Cardiac fibroblast (primary cell): ENCODE measurements around the gene MAP1LC3C.

ENCODE experiments used
- DNase-seq, 2 donors: peaks; one replicate each; pipeline versions ENCODE4 v3.0.0 to v3.0.0-alpha.2; 2010; ENCODE audit warnings: low read depth in 2 of 2
- H3K4me3 ChIP-seq, 2 donors: replicated peaks in 1 of 2; 1 replicate in 1 of 2; 2 replicates in 1 of 2; pipeline ENCODE4 v1.5.1; 2011; ENCODE audit warnings: low read depth in 2 of 2, low read length in 2 of 2, mild to moderate bottlenecking in 2 of 2, moderate library complexity in 1 of 2
- CTCF ChIP-seq: IDR thresholded peaks from one replicate; pipeline ENCODE4 v1.5.1; 2011; ENCODE audit warnings: low read depth, mild to moderate bottlenecking, low read length, inconsistent platforms

Gene MAP1LC3C

GRCh38 chr1:241979071-241979470, 19.8 kb downstream of the MAP1LC3C start:
- no peak for TF ChIP-seq CTCF
- DNase-seq = no peak
- no peak overlapping the region for H3K4me3 ChIP-seq

- TF ChIP-seq CTCF = no peak
- no peak overlapping the region for H3K4me3 ChIP-seq
- DNase-seq = no peak
Observed at GRCh38 chr1:241976229-241976628, 22.7 kb downstream of the MAP1LC3C start.

GRCh38 chr1:241972703-241973369, 26.1 kb downstream of the MAP1LC3C start:
- DNase-seq = peak; percentile 3 to 9
- H3K4me3 ChIP-seq = no peak overlapping the region
- TF ChIP-seq CTCF = no peak

GRCh38 chr1:241968611-241969010, 30.3 kb downstream of the MAP1LC3C start:
- no peak for DNase-seq
- TF ChIP-seq CTCF = no peak
- no peak overlapping the region for H3K4me3 ChIP-seq

- DNase-seq = peak; percentile 4 to 40
- TF ChIP-seq CTCF = no peak
- no peak overlapping the region for H3K4me3 ChIP-seq
Observed at GRCh38 chr1:241964550-241965282, 34.2 kb downstream of the MAP1LC3C start.

- no peak overlapping the region for H3K4me3 ChIP-seq
- DNase-seq = no peak
- no peak for TF ChIP-seq CTCF
Observed at GRCh38 chr1:241963722-241964121, 35.2 kb downstream of the MAP1LC3C start.
